Measurements from ENCODE around the gene GCSAM.

Gene GCSAM

GRCh38 chr3:112122870-112123269, 10.2 kb downstream of the GCSAM start:
- Histone ChIP-seq H2BK15ac (ENCODE audit: low read depth, poor library complexity, severe bottlenecking) (no peak overlapping the region), H3K4me2 (ENCODE audit: low read length, poor library complexity, severe bottlenecking) (no peak overlapping the region), H3K4ac (ENCODE audit: low read depth in 1 of 2, low read length in 2 of 2) (no peak overlapping the region), H3K4me1 (ENCODE audit: control insufficient read depth, insufficient read depth, low read depth, low read length) (peaks cover 2% of the 10 kb centered on the region), H2BK120ac (ENCODE audit: low read depth, low read length) (no peak overlapping the region), H3K23ac (ENCODE audit: low read length in 2 of 2) (no peak overlapping the region), H2AK5ac (ENCODE audit: low read length, severe bottlenecking) (no peak overlapping the region), H2AFZ (ENCODE audit: low read depth, low read length) (no peak overlapping the region), H3K4me3 (ENCODE audit: insufficient read depth in 1 of 2, low read depth in 1 of 2, low read length in 2 of 2) (no peak overlapping the region), H3K27ac (ENCODE audit: low read length, poor library complexity, severe bottlenecking) (no peak overlapping the region), H3K27me3 (ENCODE audit: control insufficient read depth in 1 of 2, insufficient read depth in 1 of 2, low read length in 2 of 2) (no peaks in the 10 kb centered on the region), H2BK5ac (ENCODE audit: low read depth, low read length, poor library complexity, severe bottlenecking) (no peak overlapping the region), H4K91ac (ENCODE audit: low read length) (no peak overlapping the region), H4K8ac (ENCODE audit: low read length) (no peak overlapping the region), H3K14ac (ENCODE audit: low read length in 2 of 2) (no peak overlapping the region), H3K36me3 (ENCODE audit: control insufficient read depth in 1 of 2, insufficient read depth in 2 of 2, low read depth in 1 of 2, low read length in 2 of 2) (peaks cover 4 to 11% of the 10 kb centered on the region in 2 experiments), H2BK12ac (ENCODE audit: low read length in 2 of 2) (no peak overlapping the region), H3K79me1 (replicated peaks; ENCODE audit: low read length, poor library complexity, severe bottlenecking) (peaks cover 12% of the 10 kb centered on the region), H3K9me3 (ENCODE audit: control insufficient read depth, low read length) (no peaks in the 10 kb centered on the region), H3K18ac (ENCODE audit: low read depth in 1 of 2, low read length in 2 of 2) (no peak overlapping the region), H3K9ac (ENCODE audit: low read length) (no peak overlapping the region)
- DNase-seq, result no peak

- Histone ChIP-seq H3K4me2 (ENCODE audit: low read length, poor library complexity, severe bottlenecking) (no peak overlapping the region), H3K27ac (ENCODE audit: low read length, poor library complexity, severe bottlenecking) (no peak overlapping the region), H2BK120ac (ENCODE audit: low read depth, low read length) (no peak overlapping the region), H2BK15ac (ENCODE audit: low read depth, poor library complexity, severe bottlenecking) (no peak overlapping the region), H3K36me3 (ENCODE audit: control insufficient read depth in 1 of 2, insufficient read depth in 2 of 2, low read depth in 1 of 2, low read length in 2 of 2) (peaks cover 11 to 14% of the 10 kb centered on the region in 2 experiments), H3K9ac (ENCODE audit: low read length) (no peak overlapping the region), H3K9me3 (ENCODE audit: control insufficient read depth, low read length) (no peaks in the 10 kb centered on the region), H3K23ac (ENCODE audit: low read length in 2 of 2) (no peak overlapping the region), H3K4me3 (ENCODE audit: insufficient read depth in 1 of 2, low read depth in 1 of 2, low read length in 2 of 2) (no peak overlapping the region), H2AK5ac (ENCODE audit: low read length, severe bottlenecking) (no peak overlapping the region), H3K79me1 (replicated peaks; ENCODE audit: low read length, poor library complexity, severe bottlenecking) (peaks cover 13% of the 10 kb centered on the region), H4K91ac (ENCODE audit: low read length) (no peak overlapping the region), H3K18ac (ENCODE audit: low read depth in 1 of 2, low read length in 2 of 2) (no peak overlapping the region), H3K4ac (ENCODE audit: low read depth in 1 of 2, low read length in 2 of 2) (no peak overlapping the region), H3K4me1 (ENCODE audit: control insufficient read depth, insufficient read depth, low read depth, low read length) (peaks cover 2% of the 10 kb centered on the region), H3K14ac (ENCODE audit: low read length in 2 of 2) (no peak overlapping the region), H2BK5ac (ENCODE audit: low read depth, low read length, poor library complexity, severe bottlenecking) (no peak overlapping the region), H3K27me3 (ENCODE audit: control insufficient read depth in 1 of 2, insufficient read depth in 1 of 2, low read length in 2 of 2) (no peaks in the 10 kb centered on the region), H4K8ac (ENCODE audit: low read length) (no peak overlapping the region), H2AFZ (ENCODE audit: low read depth, low read length) (no peak overlapping the region), H2BK12ac (ENCODE audit: low read length in 2 of 2) (no peak overlapping the region)
- DNase-seq, result no peak
- WGBS, result 100% methylated on average over 1 of the region's 2 CpGs
These were observed 11.2 kb downstream of the GCSAM start for GRCh38 chr3:112121577-112122547.

GRCh38 chr3:112119962-112120836, 12.8 kb downstream of the GCSAM start:
- no peak overlapping the region for H3K18ac ChIP-seq (ENCODE audit: low read depth in 1 of 2, low read length in 2 of 2)
- peaks cover 19% of the 10 kb centered on the region for H3K79me1 ChIP-seq (replicated peaks; ENCODE audit: low read length, poor library complexity, severe bottlenecking)
- H2BK15ac ChIP-seq (ENCODE audit: low read depth, poor library complexity, severe bottlenecking), result no peak overlapping the region
- H2BK5ac ChIP-seq (ENCODE audit: low read depth, low read length, poor library complexity, severe bottlenecking), result no peak overlapping the region
- H2AK5ac ChIP-seq (ENCODE audit: low read length, severe bottlenecking), result no peak overlapping the region
- H3K27me3 ChIP-seq (ENCODE audit: control insufficient read depth in 1 of 2, insufficient read depth in 1 of 2, low read length in 2 of 2), result no peaks in the 10 kb centered on the region
- H2BK120ac ChIP-seq (ENCODE audit: low read depth, low read length), result no peak overlapping the region
- H3K4ac ChIP-seq (ENCODE audit: low read depth in 1 of 2, low read length in 2 of 2), result no peak overlapping the region
- H4K91ac ChIP-seq (ENCODE audit: low read length), result no peak overlapping the region
- H3K9me3 ChIP-seq (ENCODE audit: control insufficient read depth, low read length), result no peaks in the 10 kb centered on the region
- H3K36me3 ChIP-seq (ENCODE audit: control insufficient read depth in 1 of 2, insufficient read depth in 2 of 2, low read depth in 1 of 2, low read length in 2 of 2), result peaks cover 16 to 19% of the 10 kb centered on the region in 2 experiments
- H2AFZ ChIP-seq (ENCODE audit: low read depth, low read length), result no peak overlapping the region
- no peak overlapping the region for H3K9ac ChIP-seq (ENCODE audit: low read length)
- 92% methylated on average over 7 of the region's 9 CpGs for WGBS
- no peak overlapping the region for H3K4me2 ChIP-seq (ENCODE audit: low read length, poor library complexity, severe bottlenecking)
- peak overlapping the region in 1 of 2 experiments; percentile 62 for H3K23ac ChIP-seq (ENCODE audit: low read length in 2 of 2)
- H3K27ac ChIP-seq (ENCODE audit: low read length, poor library complexity, severe bottlenecking), result no peak overlapping the region
- H3K4me1 ChIP-seq (ENCODE audit: control insufficient read depth, insufficient read depth, low read depth, low read length), result no peaks in the 10 kb centered on the region
- no peak for DNase-seq
- no peak overlapping the region for H3K4me3 ChIP-seq (ENCODE audit: insufficient read depth in 1 of 2, low read depth in 1 of 2, low read length in 2 of 2)
- H2BK12ac ChIP-seq (ENCODE audit: low read length in 2 of 2), result no peak overlapping the region
- H3K14ac ChIP-seq (ENCODE audit: low read length in 2 of 2), result peak overlapping the region in 1 of 2 experiments; percentile 74
- no peak overlapping the region for H4K8ac ChIP-seq (ENCODE audit: low read length)

Measured in mesenchymal stem cell (in vitro differentiated cells and primary cell).